ENCODE results near the gene TPP2. TPM values are rescaled to one million over a fixed set of nuclear protein-coding genes. Genes with fewer than 3 reads are reported as not detected.

TPP2 gene
- total and polyA plus RNA-seq, 9 of the 15 experiments (the other 6 are each of a cell fraction or from before 2014, with no cell fraction given), result 18.8 to 87.7 (median 55.9) TPM

GRCh38 chr13:102591988-102592781 lies 4.6 kb upstream of the TPP2 start (continued):
- TF ChIP-seq RAD21 (CRISPR knock-in tag; conservative IDR thresholded peaks at IDR 0.05 in 1 of 2, IDR thresholded peaks at IDR 0.05 in 1 of 2), result peak; percentile 38 to 67
- TF ChIP-seq MEF2A (IDR thresholded peaks at IDR 0.05; ENCODE audit: control insufficient read depth, low read depth, low read length), result peak; percentile 65
- no peak for TF ChIP-seq NEUROD1 (IDR thresholded peaks at IDR 0.05; ENCODE audit: borderline replicate concordance, low read depth, low read length, partially characterized antibody)
- peak; percentile 74 for TF ChIP-seq NFE2 (IDR thresholded peaks at IDR 0.05; ENCODE audit: low read depth)
- 0 out of 2 replicates have a peak, but pooled peaks have one; percentile 8 for TF ChIP-seq SPI1 (IDR thresholded peaks at IDR 0.05; ENCODE audit: borderline replicate concordance, low read depth, low read length)
- 0 out of 2 replicates have a peak, but pooled peaks have one; percentile 21 for TF ChIP-seq NKRF (IDR thresholded peaks at IDR 0.05; ENCODE audit: borderline replicate concordance)
- no peak for TF ChIP-seq KLF6 (CRISPR knock-in tag; IDR thresholded peaks at IDR 0.05; ENCODE audit: borderline replicate concordance)
- peak; percentile 41; the same call in 1 of the 2 replicates for TF ChIP-seq L3MBTL2 (IDR thresholded peaks at IDR 0.05)
- no peak for TF ChIP-seq ZNF79 (CRISPR knock-in tag; IDR thresholded peaks at IDR 0.05; ENCODE audit: low read depth)
- no peak for TF ChIP-seq ZNF212 (CRISPR knock-in tag; IDR thresholded peaks at IDR 0.05)
- peak; percentile 79 for TF ChIP-seq CEBPG (CRISPR knock-in tag; IDR thresholded peaks at IDR 0.05)
- TF ChIP-seq CEBPG (tag; conservative IDR thresholded peaks at IDR 0.05 in 1 of 2, IDR thresholded peaks at IDR 0.05 in 1 of 2), result peak; percentile 43 to 81; a peak in 2 of 4 replicates
- no peak for TF ChIP-seq ZNF518B (CRISPR knock-in tag; IDR thresholded peaks at IDR 0.05)
- no peak for TF ChIP-seq BHLHE40 (IDR thresholded peaks at IDR 0.05; ENCODE audit: low read length)
- no peak for TF ChIP-seq EHMT2 (IDR thresholded peaks at IDR 0.05)
- TF ChIP-seq ZNF57 (CRISPR knock-in tag; IDR thresholded peaks at IDR 0.05), result no peak
- no peak for TF ChIP-seq ZNF639 (CRISPR knock-in tag; conservative IDR thresholded peaks at IDR 0.05 in 1 of 2, IDR thresholded peaks at IDR 0.05 in 1 of 2)
- TF ChIP-seq U2AF2 (optimal IDR thresholded peaks at IDR 0.05; ENCODE audit: low read depth, low read length), result no peak
- peak; percentile 99 for TF ChIP-seq C11orf30 (IDR thresholded peaks at IDR 0.05; ENCODE audit: low read depth)
- TF ChIP-seq ZNF143 (CRISPR knock-in tag; IDR thresholded peaks at IDR 0.05), result no peak
- no peak for TF ChIP-seq ZNF507 (tag; conservative IDR thresholded peaks at IDR 0.05)

Measured in K562 (cell line).